Gastroesophageal sphincter (tissue), 3 donors: ENCODE data around the gene RBM39.

Experiments used
- CTCF ChIP-seq, 4 experiments: fragments of 200-600 bp in 2 of 4; fragments of 450-650 bp in 2 of 4; sonication (generic) in 1 of 4; IDR thresholded peaks; one replicate each; pipeline ENCODE4 v1.5.1; 2017 to 2019; ENCODE audit warnings: antibody characterized with exemption in 4 of 4, mild to moderate bottlenecking in 2 of 4, moderate library complexity in 2 of 4
- EP300 ChIP-seq: sonication (generic); formaldehyde crosslinking; IDR thresholded peaks from one replicate; pipeline ENCODE4 v1.6.1; 2017; ENCODE audit warnings: antibody characterized with exemption, mild to moderate bottlenecking
- POLR2A ChIP-seq, 2 donors: fragments of 450-650 bp; IDR thresholded peaks; one replicate each; pipeline ENCODE4 v1.6.1; 2017; ENCODE audit warnings: antibody characterized with exemption in 2 of 2, mild to moderate bottlenecking in 2 of 2, moderate library complexity in 1 of 2
- POLR2AphosphoS5 ChIP-seq: sonication (generic); formaldehyde crosslinking; IDR thresholded peaks from one replicate; pipeline ENCODE4 v1.6.1; 2017; ENCODE audit warnings: antibody characterized with exemption

- TF ChIP-seq CTCF (IDR thresholded peaks at IDR 0.05) (no peak), EP300 (no peak), POLR2AphosphoS5 (no peak), POLR2A (IDR thresholded peaks at IDR 0.05) (no peak)
Measured at GRCh38 chr20:35711588-35712209, 30.4 kb downstream of the RBM39 start.
